Stimulated activated CD4-positive, alpha-beta T cell treated with anti-CD3 and anti-CD28 coated beads, TNF-alpha, amount 100 ng/mL, for 48 hours (primary cell): ENCODE results near the gene HPX.
A peak's percentile ranks its signal among the peaks of the same experiment; 100 is the strongest.

Source experiments
- DNase-seq, 3 donors: peaks; one replicate each; pipeline ENCODE4 v3.0.0-alpha.2; 2020; ENCODE audit warnings: low read depth in 3 of 3

The HPX gene

GRCh38 chr11:6440906-6441358 is at the start of gene HPX:
Gene HPX, minus strand, starts transcription at chr11:6440987. Its CDS starts 24 bp downstream, at chr11:6440963.
- DNase-seq: no peak

GRCh38 chr11:6489306-6489705 is 48.5 kb upstream of the HPX start:
- DNase-seq: no peak

- DNase-seq: no peak
Observed at GRCh38 chr11:6488821-6489220, 48.0 kb upstream of the HPX start.

- no peak for DNase-seq
Observed at GRCh38 chr11:6488342-6488741, 47.6 kb upstream of the HPX start.

DNA sequence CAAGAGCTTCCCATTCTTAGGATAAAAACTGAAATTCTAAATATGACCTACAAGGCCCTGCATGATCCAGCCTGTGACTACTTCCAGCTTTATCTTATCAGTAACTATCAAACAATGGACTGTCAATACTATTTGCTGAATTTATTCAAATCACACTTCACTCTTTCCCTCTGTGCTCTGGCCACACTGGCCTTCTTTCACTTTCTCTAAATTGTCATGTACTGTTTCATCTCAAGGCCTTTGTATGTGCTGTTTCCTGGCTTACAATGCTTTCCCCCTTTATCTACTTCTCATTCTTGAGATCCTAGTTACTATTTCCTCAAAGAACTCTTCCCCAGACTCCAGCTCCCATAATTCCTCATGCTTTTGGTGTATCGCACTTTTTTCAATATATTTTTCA is 46.2 kb upstream of the HPX start:
- DNase-seq: no peak

DNA sequence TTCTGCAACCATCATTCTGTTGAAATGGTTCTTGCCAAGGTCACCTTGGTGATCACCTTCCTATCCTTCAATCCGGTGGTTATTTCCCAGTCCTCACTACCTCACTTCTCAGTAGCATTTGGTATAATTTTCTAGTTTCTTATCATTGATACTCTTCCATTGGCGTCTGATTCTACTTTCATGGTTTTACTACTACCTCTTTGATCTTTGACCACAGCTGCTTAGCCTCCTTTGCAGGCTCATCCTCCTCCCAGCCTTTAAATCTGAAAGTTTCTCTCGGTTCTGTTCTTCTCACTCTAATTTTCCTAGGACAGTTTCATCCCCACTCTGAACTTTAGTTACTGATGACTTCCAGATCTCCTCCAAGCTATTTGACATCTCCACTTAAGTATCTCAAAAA is 45.5 kb upstream of the HPX start:
- no peak for DNase-seq

GRCh38 chr11:6485661-6486060 is 44.9 kb upstream of the HPX start:
- DNase-seq: no peak

DNA sequence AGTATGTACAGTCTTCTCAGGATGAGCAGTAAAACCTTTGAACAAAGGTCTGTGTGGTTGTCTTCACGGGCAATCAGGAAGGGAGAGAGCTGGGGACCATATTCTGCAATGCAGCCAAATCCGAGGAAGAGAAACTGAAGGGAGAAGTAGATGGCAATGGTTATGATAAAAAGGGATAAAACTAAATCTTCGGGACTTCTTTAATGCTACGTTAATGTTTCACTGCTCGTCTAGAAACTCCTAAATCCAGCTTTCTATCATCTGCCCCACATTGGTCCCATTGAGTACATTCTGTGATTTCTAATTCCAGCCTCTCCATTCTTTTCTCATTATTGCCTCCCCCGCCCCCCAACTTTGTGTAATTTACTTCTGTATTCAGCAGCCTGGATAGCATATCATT is 42.2 kb upstream of the HPX start:
- DNase-seq: no peak

GRCh38 chr11:6482441-6482840 is 41.7 kb upstream of the HPX start:
- no peak for DNase-seq

GRCh38 chr11:6481924-6482275 is 41.1 kb upstream of the HPX start:
- no peak for DNase-seq

DNA sequence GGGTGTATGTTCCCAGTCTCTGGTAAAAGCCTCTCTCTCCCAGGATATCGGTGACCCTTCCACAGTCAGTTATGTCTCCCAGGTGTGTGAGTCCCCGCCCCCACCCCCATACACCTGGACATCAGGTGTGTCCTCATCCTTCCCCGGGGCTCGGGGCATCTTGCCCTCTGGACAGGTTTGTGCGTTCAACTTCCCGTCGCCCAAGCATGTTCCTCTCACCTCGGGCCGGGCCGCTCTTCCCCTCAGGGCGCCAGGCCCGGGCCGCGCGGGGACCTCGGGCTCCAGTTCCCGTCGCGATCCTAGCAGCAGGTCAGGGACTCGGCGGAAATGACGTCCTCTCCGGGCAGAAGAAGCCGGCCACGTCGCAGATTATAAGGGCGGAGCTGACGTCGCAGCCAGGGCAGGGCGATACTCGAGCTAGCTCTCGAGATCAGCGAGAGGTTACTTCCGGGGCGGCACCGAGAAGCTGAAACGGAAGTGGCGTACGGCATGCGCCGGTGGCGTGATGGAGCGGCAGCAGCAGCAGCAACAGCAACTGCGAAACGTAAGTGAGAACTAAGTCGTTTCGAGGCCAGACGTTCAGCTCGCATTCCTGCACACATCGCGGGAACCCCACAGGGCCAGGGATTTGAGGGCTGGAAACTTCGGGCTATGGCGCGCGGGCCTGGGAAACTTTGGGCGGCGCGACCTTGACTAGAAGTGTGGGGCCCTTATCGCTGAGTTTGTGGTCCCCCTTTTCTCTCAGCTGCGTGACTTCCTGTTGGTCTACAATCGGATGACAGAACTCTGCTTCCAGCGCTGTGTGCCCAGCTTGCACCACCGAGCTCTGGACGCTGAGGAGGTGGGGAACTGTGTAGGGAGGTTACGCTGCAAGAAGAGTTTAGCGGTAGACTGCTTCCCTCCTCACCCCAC is 40.5 kb upstream of the HPX start, which contains the start of the genes ARFIP2 and TIMM10B:
Gene ARFIP2 (minus strand): TSS at position 320 of the 912 bp plus-strand sequence. CDS start 910 bp downstream, outside the sequence.
Gene TIMM10B (plus strand): TSS at position 490 of the 912 bp plus-strand sequence. CDS start 16 bp downstream, at position 506.
- peak; percentile 92 to 97 (median 96) for DNase-seq

DNA sequence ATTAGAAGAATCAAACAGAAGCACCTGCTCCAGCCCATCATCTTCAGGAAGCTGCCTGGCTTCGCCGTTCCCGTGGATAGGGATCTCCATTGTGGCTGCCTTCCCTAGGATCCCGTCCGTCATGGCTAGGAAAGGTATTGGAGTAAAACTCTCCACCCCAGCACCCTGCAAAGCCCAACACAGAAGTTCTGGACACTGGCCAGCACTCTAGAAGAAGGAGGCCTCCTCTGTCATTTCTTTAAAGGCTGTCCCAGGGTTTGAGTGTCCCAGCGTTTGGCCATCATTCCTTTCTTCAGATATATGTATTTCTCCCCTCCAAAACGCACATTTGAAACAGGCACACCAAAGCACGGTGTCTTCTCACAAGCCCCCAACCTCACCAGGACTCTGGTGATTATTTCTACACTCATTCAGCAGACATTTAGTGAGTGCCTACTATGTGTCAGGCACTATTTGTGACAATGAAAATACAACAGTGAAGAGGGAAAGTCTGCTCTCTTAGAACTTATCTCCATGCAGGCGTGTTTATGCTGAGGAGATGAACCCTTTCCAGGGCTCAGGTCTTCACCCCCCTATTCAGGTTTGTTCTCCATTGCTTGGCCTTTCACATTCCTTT is 39.6 kb upstream of the HPX start:
- no peak for DNase-seq

DNA sequence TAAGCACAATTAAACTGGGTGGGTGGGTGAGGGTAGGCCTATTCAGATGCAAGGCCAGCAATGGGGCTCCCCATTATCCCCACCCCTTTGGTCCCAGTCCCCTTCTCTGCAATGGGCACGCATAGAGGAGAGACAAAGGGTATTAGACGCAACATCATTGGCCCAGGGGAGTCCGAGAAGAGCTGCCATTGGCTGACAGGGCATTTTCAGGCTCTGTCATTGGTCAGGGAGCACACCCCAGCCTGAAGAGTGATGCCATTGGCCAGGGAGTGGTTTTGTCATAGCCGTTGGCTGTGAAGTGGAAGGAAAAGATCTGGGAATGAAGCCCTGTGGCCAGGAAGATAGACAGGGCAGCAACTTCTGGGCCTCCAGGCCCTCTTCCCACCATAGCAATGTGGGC is 35.8 kb upstream of the HPX start:
- DNase-seq: no peak

GRCh38 chr11:6475936-6476335 is 35.1 kb upstream of the HPX start:
- no peak for DNase-seq

GRCh38 chr11:6474806-6475500 is 34.2 kb upstream of the HPX start:
- DNase-seq: no peak

GRCh38 chr11:6474413-6474792 is 33.6 kb upstream of the HPX start:
- no peak for DNase-seq

DNA sequence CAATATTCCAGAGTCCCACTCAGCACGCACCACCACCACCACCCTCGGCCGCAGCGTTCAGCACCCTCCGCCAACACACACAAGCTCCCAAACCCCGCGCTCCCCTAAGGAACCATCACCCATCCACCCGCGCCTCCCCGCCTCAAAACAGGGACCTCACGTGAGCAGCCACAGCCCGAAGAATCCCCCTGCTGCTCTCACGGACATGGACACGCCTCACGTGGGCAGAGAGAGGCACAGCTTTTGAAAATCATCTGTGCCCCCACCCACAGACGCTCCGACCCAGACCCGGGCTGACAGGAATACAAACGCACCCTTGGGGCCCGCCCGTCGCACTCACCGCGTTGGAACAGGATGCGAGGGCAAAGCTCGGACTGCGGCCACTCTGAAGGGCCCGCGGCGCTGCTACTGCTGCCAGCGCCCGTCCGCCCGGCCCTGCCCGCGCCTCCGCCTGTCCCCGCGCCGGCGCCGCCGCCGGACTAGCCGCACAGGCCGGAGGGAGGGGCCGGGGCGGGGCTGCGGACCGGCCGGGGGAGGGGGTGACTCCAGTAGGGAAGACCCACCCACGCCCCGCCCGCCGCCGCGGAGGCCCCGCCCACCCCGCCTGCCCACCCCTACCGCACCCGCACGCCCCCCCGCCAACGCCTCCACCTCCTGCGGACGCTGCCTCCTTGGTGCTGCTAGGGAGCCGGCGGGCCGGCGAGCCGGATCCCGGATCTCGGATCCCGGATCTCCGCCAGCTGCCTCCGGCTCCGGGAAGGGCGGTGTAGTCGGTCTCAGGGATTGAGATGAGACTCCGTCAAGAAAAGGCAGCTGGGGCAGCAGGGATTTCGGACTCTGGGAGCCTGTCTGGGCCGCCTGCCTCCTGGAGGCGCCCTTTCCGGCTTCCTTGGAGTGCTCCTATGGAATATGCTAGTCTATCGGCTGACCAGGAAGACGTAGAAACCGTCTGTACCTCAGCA is 32.9 kb upstream of the HPX start, which contains the start of gene TRIM3:
Gene TRIM3 (minus strand): TSS at position 491 of the 962 bp plus-strand sequence. CDS start 8,246 bp downstream, outside the sequence.
- DNase-seq: peak in 2 of 3 donors; percentile 33 to 50

DNA sequence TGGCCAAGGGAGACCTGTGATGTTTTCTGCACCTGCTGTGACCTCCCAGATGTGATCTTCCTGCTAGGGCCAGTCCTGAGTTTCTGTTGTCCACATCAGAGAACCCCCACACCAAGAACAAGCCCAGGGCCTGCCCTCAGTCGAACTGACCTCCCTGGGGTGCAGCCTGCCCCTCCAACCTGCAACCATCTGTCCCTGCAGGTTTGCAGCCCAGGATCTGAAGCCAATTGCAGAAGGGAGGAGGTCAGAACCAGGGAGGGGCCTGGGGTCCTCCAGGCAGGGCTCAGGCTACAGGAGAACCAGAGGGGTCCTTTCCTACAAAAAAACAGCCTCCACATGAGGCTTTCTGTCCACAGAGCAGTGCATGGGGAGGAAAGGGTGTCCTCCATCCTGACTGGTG is 32.1 kb upstream of the HPX start:
- no peak for DNase-seq

GRCh38 chr11:6469599-6469998 is 28.8 kb upstream of the HPX start:
- DNase-seq: no peak

GRCh38 chr11:6468712-6469495 is 28.1 kb upstream of the HPX start:
- DNase-seq: no peak
